GM12874 (cell line): ENCODE data around the gene TOP2B.

Experiments
- CTCF ChIP-seq: IDR thresholded peaks from 2 replicates; pipeline ENCODE4 v1.5.1; 2011; ENCODE audit warnings: low read depth, mild to moderate bottlenecking, control low read depth, low read length, moderate library complexity; ENCODE audit not compliant: insufficient read depth

The TOP2B gene

GRCh38 chr3:25611193-25611592, 53.5 kb downstream of the TOP2B start:
- no peak for TF ChIP-seq CTCF

- no peak for TF ChIP-seq CTCF
These were observed 53.9 kb downstream of the TOP2B start for GRCh38 chr3:25610779-25611178.

- no peak for TF ChIP-seq CTCF
These were observed 54.5 kb downstream of the TOP2B start for GRCh38 chr3:25610167-25610566.

GRCh38 chr3:25604107-25604805, 60.5 kb downstream of the TOP2B start:
- no peak for TF ChIP-seq CTCF

GRCh38 chr3:25603703-25604102, 61.0 kb downstream of the TOP2B start:
- no peak for TF ChIP-seq CTCF

- TF ChIP-seq CTCF = no peak
These were observed 67.1 kb downstream of the TOP2B start for GRCh38 chr3:25597535-25598101.

- peak; percentile 53; the same call in 1 of the 2 replicates for TF ChIP-seq CTCF
These were observed 70.7 kb downstream of the TOP2B start for GRCh38 chr3:25594007-25594502.
